ENCODE data around the gene CSF2RB.

The CSF2RB gene

GRCh38 chr22:36954251-36955014, 41.0 kb downstream of the CSF2RB start:
- no peak overlapping the region for H3K4me3 ChIP-seq (ENCODE audit: low read length)
- TF ChIP-seq, protein P1, sequence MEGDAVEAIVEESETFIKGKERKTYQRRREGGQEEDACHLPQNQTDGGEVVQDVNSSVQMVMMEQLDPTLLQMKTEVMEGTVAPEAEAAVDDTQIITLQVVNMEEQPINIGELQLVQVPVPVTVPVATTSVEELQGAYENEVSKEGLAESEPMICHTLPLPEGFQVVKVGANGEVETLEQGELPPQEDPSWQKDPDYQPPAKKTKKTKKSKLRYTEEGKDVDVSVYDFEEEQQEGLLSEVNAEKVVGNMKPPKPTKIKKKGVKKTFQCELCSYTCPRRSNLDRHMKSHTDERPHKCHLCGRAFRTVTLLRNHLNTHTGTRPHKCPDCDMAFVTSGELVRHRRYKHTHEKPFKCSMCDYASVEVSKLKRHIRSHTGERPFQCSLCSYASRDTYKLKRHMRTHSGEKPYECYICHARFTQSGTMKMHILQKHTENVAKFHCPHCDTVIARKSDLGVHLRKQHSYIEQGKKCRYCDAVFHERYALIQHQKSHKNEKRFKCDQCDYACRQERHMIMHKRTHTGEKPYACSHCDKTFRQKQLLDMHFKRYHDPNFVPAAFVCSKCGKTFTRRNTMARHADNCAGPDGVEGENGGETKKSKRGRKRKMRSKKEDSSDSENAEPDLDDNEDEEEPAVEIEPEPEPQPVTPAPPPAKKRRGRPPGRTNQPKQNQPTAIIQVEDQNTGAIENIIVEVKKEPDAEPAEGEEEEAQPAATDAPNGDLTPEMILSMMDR (conservative IDR thresholded peaks at IDR 0.05; ENCODE audit: low read length) = no peak
- DNase-seq (ENCODE audit: low read depth) = peak; percentile 23

DNA sequence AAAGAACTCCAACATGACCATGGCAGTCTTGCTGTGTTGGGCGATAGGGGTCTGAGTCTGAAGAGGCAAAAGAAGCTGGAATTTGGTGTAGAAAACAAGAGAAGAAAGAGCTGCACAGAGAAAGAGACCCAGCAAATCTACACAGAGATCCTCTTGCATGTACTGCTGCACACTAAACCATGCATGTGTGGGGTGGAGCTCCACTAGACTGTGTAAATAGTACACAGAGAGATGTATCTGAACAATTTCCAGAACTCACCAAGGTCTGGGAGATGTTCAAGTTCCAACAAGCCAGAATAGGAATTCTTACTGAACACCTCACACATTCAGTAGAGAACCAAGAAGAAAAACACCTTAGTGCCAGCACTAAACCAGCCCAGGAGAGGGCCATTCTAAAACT, 42.3 kb downstream of the CSF2RB start:
- no peak for DNase-seq (ENCODE audit: low read depth)
- TF ChIP-seq, protein P1 (conservative IDR thresholded peaks at IDR 0.05; ENCODE audit: low read length) = no peak
- no peak overlapping the region for H3K4me3 ChIP-seq (ENCODE audit: low read length)

- H3K4me3 ChIP-seq (ENCODE audit: low read length) = no peak overlapping the region
- DNase-seq (ENCODE audit: low read depth) = no peak
- TF ChIP-seq, protein P1 (conservative IDR thresholded peaks at IDR 0.05; ENCODE audit: low read length) = no peak
These were observed 44.9 kb downstream of the CSF2RB start for GRCh38 chr22:36958366-36958765.

- TF ChIP-seq, protein P1 (conservative IDR thresholded peaks at IDR 0.05; ENCODE audit: low read length) = no peak
- no peak overlapping the region for H3K4me3 ChIP-seq (ENCODE audit: low read length)
- peak; percentile 45 for DNase-seq (ENCODE audit: low read depth)
These were observed 48.2 kb downstream of the CSF2RB start for GRCh38 chr22:36961626-36962025.

GRCh38 chr22:36963302-36963701, 49.9 kb downstream of the CSF2RB start:
- TF ChIP-seq, protein P1 (conservative IDR thresholded peaks at IDR 0.05; ENCODE audit: low read length) = no peak
- H3K4me3 ChIP-seq (ENCODE audit: low read length) = no peak overlapping the region
- DNase-seq (ENCODE audit: low read depth) = no peak

GRCh38 chr22:36964106-36964505, 50.7 kb downstream of the CSF2RB start:
- TF ChIP-seq, protein P1 (conservative IDR thresholded peaks at IDR 0.05; ENCODE audit: low read length) = no peak
- H3K4me3 ChIP-seq (ENCODE audit: low read length) = no peak overlapping the region
- DNase-seq (ENCODE audit: low read depth) = no peak

DNA sequence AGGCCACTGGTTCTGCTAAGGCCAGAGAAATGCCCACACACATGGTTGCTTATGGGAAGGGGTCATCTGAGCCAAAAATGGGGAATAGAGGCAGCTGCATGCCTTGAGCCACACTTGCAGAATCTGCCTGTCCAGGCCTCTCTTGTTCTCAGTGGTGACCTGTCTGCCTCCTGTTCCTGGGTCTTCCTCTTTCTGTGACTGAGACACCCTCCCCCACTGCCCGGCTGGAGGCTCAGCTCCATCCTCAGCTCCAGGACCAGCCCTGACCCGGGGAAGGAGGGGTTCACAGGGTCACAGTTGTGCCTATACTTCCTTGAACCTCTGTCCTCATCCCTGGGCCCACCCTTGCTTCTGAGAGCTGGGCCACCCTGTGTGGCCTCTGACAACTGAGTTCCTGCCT, 52.3 kb downstream of the CSF2RB start:
- DNase-seq (ENCODE audit: low read depth) = no peak
- TF ChIP-seq, protein P1 (conservative IDR thresholded peaks at IDR 0.05; ENCODE audit: low read length) = no peak
- no peak overlapping the region for H3K4me3 ChIP-seq (ENCODE audit: low read length)

Data from AG10803 (cell line).